Panc1 (cell line): ENCODE measurements around the gene DCST1. TPM values are rescaled to one million over a fixed set of nuclear protein-coding genes. Genes with fewer than 3 reads are reported as not detected.

Experiments used
- ATAC-seq: fragments of 200-7000 bp; cut with Tn5 transposase; 2 replicates; pipeline ENCODE4 v1.9.1; 2020; ENCODE audit warnings: mild to moderate bottlenecking, moderate library complexity
- BruUV-seq: library from RNA; stranded (reverse); fragments of 400-500 nt; replicated peaks from 2 replicates; lab custom pipeline; 2021; lab: Mats Ljungman, UMichigan
- CTCF ChIA-PET: fragments of 300-600 bp; sonication (Branson Sonifier 250); formaldehyde crosslinking; loops from one replicate; lab custom pipeline; 2022; ENCODE audit warnings: antibody characterized with exemption; lab: Charles Lee
- POLR2A ChIA-PET: fragments of 300-600 bp; sonication (Branson Sonifier 250); formaldehyde crosslinking; loops from one replicate; lab custom pipeline; 2022; ENCODE audit warnings: antibody characterized with exemption; lab: Charles Lee
- DNase-seq: peaks from one replicate; pipeline ENCODE4 v3.0.0-alpha.2; 2010; ENCODE audit warnings: low read depth, low spot score
- H3K27ac ChIP-seq: 2 replicates; pipeline ENCODE4 v1.5.1; 2011; ENCODE audit warnings: mild to moderate bottlenecking, low read length, inconsistent platforms
- H3K27me3 ChIP-seq: fragments of 200-500 bp; sonication (Bioruptor generic); 2 replicates; pipeline ENCODE4 v1.6.0; 2014; ENCODE audit warnings: low read length, inconsistent platforms; ENCODE audit not compliant: control insufficient read depth, insufficient read depth
- H3K36me3 ChIP-seq: fragments of 200-500 bp; sonication (Bioruptor generic); 2 replicates; pipeline ENCODE4 v1.5.1; 2014; ENCODE audit warnings: inconsistent platforms, mild to moderate bottlenecking, low read length, moderate library complexity; ENCODE audit not compliant: control insufficient read depth, insufficient read depth
- H3K4me1 ChIP-seq: 2 replicates; pipeline ENCODE4 v1.5.1; 2011; ENCODE audit warnings: inconsistent platforms, mild to moderate bottlenecking, low read length, moderate library complexity; ENCODE audit not compliant: control insufficient read depth, insufficient read depth
- H3K4me3 ChIP-seq, 2 experiments: 2 replicates each; pipeline ENCODE4 v1.5.1; 2011 to 2012; ENCODE audit warnings: low read depth in 2 of 2, low read length in 2 of 2, mild to moderate bottlenecking in 2 of 2, inconsistent platforms in 1 of 2, moderate library complexity in 1 of 2
- H3K9me3 ChIP-seq: fragments of 200-500 bp; sonication (Bioruptor generic); 2 replicates; pipeline ENCODE4 v1.5.1; 2014; ENCODE audit warnings: low read depth, mild to moderate bottlenecking, inconsistent platforms, low read length, moderate library complexity; ENCODE audit not compliant: control insufficient read depth, insufficient read depth
- CTCF ChIP-seq: fragments of 450-650 bp; IDR thresholded peaks from 2 replicates; pipeline ENCODE4 v1.5.1; 2017; ENCODE audit warnings: mild to moderate bottlenecking
- POLR2AphosphoS5 ChIP-seq: IDR thresholded peaks from 2 replicates; pipeline ENCODE4 v1.6.1; 2012; ENCODE audit warnings: mild to moderate bottlenecking, low read depth, low read length, moderate library complexity
- REST ChIP-seq, 2 experiments: IDR thresholded peaks; 2 replicates each; pipeline ENCODE4 v1.6.1; 2011 to 2012; ENCODE audit warnings: low read depth in 2 of 2, control low read depth in 1 of 2, low read length in 1 of 2, mild to moderate bottlenecking in 1 of 2, moderate library complexity in 1 of 2; ENCODE audit not compliant: insufficient read depth in 1 of 2
- SIN3A ChIP-seq: IDR thresholded peaks from 2 replicates; pipeline ENCODE4 v1.6.1; 2012; ENCODE audit warnings: low read depth, mild to moderate bottlenecking, low read length, moderate library complexity, borderline replicate concordance; ENCODE audit not compliant: insufficient read depth
- TCF7L2 ChIP-seq: IDR thresholded peaks from 2 replicates; pipeline ENCODE4 v1.6.1; 2011; ENCODE audit warnings: mild to moderate bottlenecking, low read depth, low read length, inconsistent platforms
- in situ Hi-C: cut with HindIII; loops from 2 replicates; pipeline ENCODE4 v1.10.0; 2016; ENCODE audit warnings: low sequenced_read_pairs, low pct_unique_long_range_greater_than_20kb
- intact Hi-C: fragments of 100-400 bp; cut with micrococcal nuclease; formaldehyde crosslinking; loops from one replicate; pipeline ENCODE4 v1.10.0; 2022; ENCODE audit not compliant: unreplicated experiment
- total RNA-seq: library from RNA; stranded (reverse); gene quantifications from one replicate; pipeline ENCODE4 v1.2.1, GENCODE V29; 2021; ENCODE audit not compliant: unreplicated experiment

DCST1 gene
- total RNA-seq, 1 experiment from 2014 or later: not detected

- intact Hi-C loops (no loop called here), in situ Hi-C loops (no loop called here)
- Histone ChIP-seq H3K27me3 (no peaks in the 10 kb centered on the region), H3K36me3 (no peaks in the 10 kb centered on the region; the same call in 1 of the 2 replicates), H3K4me1 (peaks cover 24% of the 10 kb centered on the region), H3K4me3 (peak overlapping the region; percentile 83 to 85), H3K27ac (peak overlapping the region; percentile 69), H3K9me3 (no peaks in the 10 kb centered on the region)
- TF ChIP-seq POLR2AphosphoS5 (no peak), REST (IDR thresholded peaks at IDR 0.05; ENCODE audit: insufficient read depth in 1 of 2, low read depth in 2 of 2, low read length in 1 of 2) (no peak), CTCF (no peak), TCF7L2 (no peak), SIN3A (no peak)
- ChIA-PET CTCF (interaction anchor here (3.3 kb wide), 1 partner anchor 21 kb away, joined by 21 read pairs; no protein-coding TSS in a partner anchor), POLR2A (interaction anchor here (0.6 kb wide), 1 partner anchor 55 kb away, joined by 8 read pairs; no protein-coding TSS in a partner anchor)
- DNase-seq (no peak), ATAC-seq (peak; percentile 34)
- BruUV-seq: TSS peak; percentile 84
Observed at GRCh38 chr1:155064111-155064831, 30.6 kb downstream of the DCST1 start.

- Histone ChIP-seq H3K27me3 (no peaks in the 10 kb centered on the region), H3K27ac (no peak overlapping the region), H3K4me3 (no peak overlapping the region; a peak in 1 of 4 replicates), H3K9me3 (no peaks in the 10 kb centered on the region), H3K36me3 (no peaks in the 10 kb centered on the region; the same call in 1 of the 2 replicates), H3K4me1 (peaks cover 30% of the 10 kb centered on the region)
- intact Hi-C loops (no loop called here), in situ Hi-C loops (no loop called here)
- CTCF ChIA-PET: interaction anchor here (0.7 to 3.3 kb wide), 2 partner anchors 20 to 26 kb away, joined by 5 to 21 read pairs; no protein-coding TSS in a partner anchor
- BruUV-seq: no TSS peak
- POLR2A ChIA-PET: no interaction called here
- no peak for DNase-seq
- TF ChIP-seq TCF7L2: no peak
- no peak for TF ChIP-seq SIN3A
- ATAC-seq: no peak
Observed at GRCh38 chr1:155064832-155065429, 31.3 kb downstream of the DCST1 start.
